ENCODE measurements around the gene CCDC51.

- TF ChIP-seq, protein P1, sequence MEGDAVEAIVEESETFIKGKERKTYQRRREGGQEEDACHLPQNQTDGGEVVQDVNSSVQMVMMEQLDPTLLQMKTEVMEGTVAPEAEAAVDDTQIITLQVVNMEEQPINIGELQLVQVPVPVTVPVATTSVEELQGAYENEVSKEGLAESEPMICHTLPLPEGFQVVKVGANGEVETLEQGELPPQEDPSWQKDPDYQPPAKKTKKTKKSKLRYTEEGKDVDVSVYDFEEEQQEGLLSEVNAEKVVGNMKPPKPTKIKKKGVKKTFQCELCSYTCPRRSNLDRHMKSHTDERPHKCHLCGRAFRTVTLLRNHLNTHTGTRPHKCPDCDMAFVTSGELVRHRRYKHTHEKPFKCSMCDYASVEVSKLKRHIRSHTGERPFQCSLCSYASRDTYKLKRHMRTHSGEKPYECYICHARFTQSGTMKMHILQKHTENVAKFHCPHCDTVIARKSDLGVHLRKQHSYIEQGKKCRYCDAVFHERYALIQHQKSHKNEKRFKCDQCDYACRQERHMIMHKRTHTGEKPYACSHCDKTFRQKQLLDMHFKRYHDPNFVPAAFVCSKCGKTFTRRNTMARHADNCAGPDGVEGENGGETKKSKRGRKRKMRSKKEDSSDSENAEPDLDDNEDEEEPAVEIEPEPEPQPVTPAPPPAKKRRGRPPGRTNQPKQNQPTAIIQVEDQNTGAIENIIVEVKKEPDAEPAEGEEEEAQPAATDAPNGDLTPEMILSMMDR (conservative IDR thresholded peaks at IDR 0.05; ENCODE audit: low read depth, low read length), result no peak
- TF ChIP-seq EZH2 (IDR thresholded peaks at IDR 0.05; ENCODE audit: low read length, unreplicated experiment), result no peak
- TF ChIP-seq EZH2phosphoT487 (IDR thresholded peaks at IDR 0.05; ENCODE audit: borderline replicate concordance, low read length), result no peak
Measured at GRCh38 chr3:48418140-48418539, 21.8 kb downstream of the CCDC51 start.
